ENCODE data around the gene TBC1D9B. TPM values are rescaled to one million over a fixed set of nuclear protein-coding genes. Genes with fewer than 3 reads are reported as not detected.

The TBC1D9B gene
- total and polyA plus RNA-seq, 5 donors: 36.2 to 51.5 (median 43.1) TPM

- ATAC-seq: no peak
- Histone ChIP-seq H3K27ac (ENCODE audit: low read length) (no peak overlapping the region), H3K9me3 (ENCODE audit: control insufficient read depth, low read length) (no peaks in the 10 kb centered on the region), H3K4me1 (ENCODE audit: control insufficient read depth, insufficient read depth, low read length) (no peaks in the 10 kb centered on the region), H3K27me3 (ENCODE audit: control insufficient read depth, insufficient read depth) (no peaks in the 10 kb centered on the region), H3K4me3 (ENCODE audit: low read length) (no peak overlapping the region)
- no peak for DNase-seq
- WGBS: over 99% methylated on average over 3 of the region's 3 CpGs
- intact Hi-C loops (cut with DNase I): no loop called here
These were observed 24.5 kb downstream of the TBC1D9B start for GRCh38 chr5:179883163-179883562.

- Histone ChIP-seq H3K27me3 (ENCODE audit: control insufficient read depth, insufficient read depth) (no peaks in the 10 kb centered on the region), H3K4me3 (ENCODE audit: low read length) (no peak overlapping the region), H3K9me3 (ENCODE audit: control insufficient read depth, low read length) (no peaks in the 10 kb centered on the region), H3K27ac (ENCODE audit: low read length) (no peak overlapping the region), H3K4me1 (ENCODE audit: control insufficient read depth, insufficient read depth, low read length) (no peaks in the 10 kb centered on the region)
- WGBS: 98% methylated on average over 4 of the region's 4 CpGs
- intact Hi-C loops (cut with DNase I): no loop called here
- DNase-seq: no peak
- ATAC-seq: no peak
These were observed 25.4 kb downstream of the TBC1D9B start for GRCh38 chr5:179882338-179882737.

GRCh38 chr5:179880848-179881590, 26.7 kb downstream of the TBC1D9B start:
- ATAC-seq: no peak
- intact Hi-C loops (cut with DNase I): no loop called here
- H3K4me3 ChIP-seq (ENCODE audit: low read length): no peak overlapping the region

GRCh38 chr5:179880066-179880650, 27.5 kb downstream of the TBC1D9B start:
- ATAC-seq (peak in 1 of 2 donors; percentile 8), DNase-seq (peak in 1 of 3 donors; percentile 46)
- Histone ChIP-seq H3K27me3 (ENCODE audit: control insufficient read depth, insufficient read depth) (no peaks in the 10 kb centered on the region), H3K4me3 (ENCODE audit: low read length) (no peak overlapping the region), H3K4me1 (ENCODE audit: control insufficient read depth, insufficient read depth, low read length) (no peaks in the 10 kb centered on the region), H3K9me3 (ENCODE audit: control insufficient read depth, low read length) (no peaks in the 10 kb centered on the region), H3K27ac (ENCODE audit: low read length) (no peak overlapping the region)
- intact Hi-C loops (cut with DNase I): no loop called here
- WGBS: 89% methylated on average over 12 of the region's 12 CpGs

More at GRCh38 chr5:179880848-179881590, 26.7 kb downstream of the TBC1D9B start:
- 91% methylated on average over 25 of the region's 25 CpGs for WGBS
- Histone ChIP-seq H3K27ac (ENCODE audit: low read length) (no peak overlapping the region), H3K4me1 (ENCODE audit: control insufficient read depth, insufficient read depth, low read length) (no peaks in the 10 kb centered on the region), H3K9me3 (ENCODE audit: control insufficient read depth, low read length) (no peaks in the 10 kb centered on the region), H3K27me3 (ENCODE audit: control insufficient read depth, insufficient read depth) (no peaks in the 10 kb centered on the region)
- DNase-seq: peak in 1 of 3 donors; percentile 35

GRCh38 chr5:179879690-179880010, 28.0 kb downstream of the TBC1D9B start:
- Histone ChIP-seq H3K4me1 (ENCODE audit: control insufficient read depth, insufficient read depth, low read length) (no peaks in the 10 kb centered on the region), H3K27me3 (ENCODE audit: control insufficient read depth, insufficient read depth) (no peaks in the 10 kb centered on the region), H3K9me3 (ENCODE audit: control insufficient read depth, low read length) (no peaks in the 10 kb centered on the region), H3K4me3 (ENCODE audit: low read length) (no peak overlapping the region), H3K27ac (ENCODE audit: low read length) (no peak overlapping the region)
- DNase-seq: peak in 1 of 3 donors; percentile 39
- intact Hi-C loops (cut with DNase I): no loop called here
- no peak for ATAC-seq
- WGBS: 93% methylated on average over 13 of the region's 13 CpGs

- 93% methylated on average over 31 of the region's 31 CpGs for WGBS
- no peaks in the 10 kb centered on the region for H3K4me1 ChIP-seq (ENCODE audit: control insufficient read depth, insufficient read depth, low read length)
These were observed 28.6 kb downstream of the TBC1D9B start for GRCh38 chr5:179879003-179879689.

GRCh38 chr5:179878222-179879002, 29.3 kb downstream of the TBC1D9B start:
- Histone ChIP-seq H3K4me3 (ENCODE audit: low read length) (no peak overlapping the region), H3K4me1 (ENCODE audit: control insufficient read depth, insufficient read depth, low read length) (no peaks in the 10 kb centered on the region), H3K27ac (ENCODE audit: low read length) (no peak overlapping the region), H3K27me3 (ENCODE audit: control insufficient read depth, insufficient read depth) (no peaks in the 10 kb centered on the region), H3K9me3 (ENCODE audit: control insufficient read depth, low read length) (no peaks in the 10 kb centered on the region)
- intact Hi-C loops (cut with DNase I): no loop called here
- peak in 1 of 3 donors; percentile 37 for DNase-seq
- 89% methylated on average over 26 of the region's 26 CpGs for WGBS
- ATAC-seq: no peak

More at GRCh38 chr5:179879003-179879689, 28.6 kb downstream of the TBC1D9B start:
- ATAC-seq (peak in 1 of 2 donors; percentile 8), DNase-seq (peak in 1 of 3 donors; percentile 50)
- intact Hi-C loops (cut with DNase I): no loop called here
- Histone ChIP-seq H3K9me3 (ENCODE audit: control insufficient read depth, low read length) (no peaks in the 10 kb centered on the region), H3K4me3 (ENCODE audit: low read length) (no peak overlapping the region), H3K27ac (ENCODE audit: low read length) (no peak overlapping the region), H3K27me3 (ENCODE audit: control insufficient read depth, insufficient read depth) (no peaks in the 10 kb centered on the region)

GRCh38 chr5:179876610-179876952, 31.1 kb downstream of the TBC1D9B start:
- Histone ChIP-seq H3K27me3 (ENCODE audit: control insufficient read depth, insufficient read depth) (no peaks in the 10 kb centered on the region), H3K4me3 (ENCODE audit: low read length) (no peak overlapping the region), H3K9me3 (ENCODE audit: control insufficient read depth, low read length) (no peaks in the 10 kb centered on the region), H3K4me1 (ENCODE audit: control insufficient read depth, insufficient read depth, low read length) (no peaks in the 10 kb centered on the region), H3K27ac (ENCODE audit: low read length) (no peak overlapping the region)
- intact Hi-C loops (cut with DNase I): no loop called here
- ATAC-seq (no peak), DNase-seq (no peak)
- WGBS: 88% methylated on average over 3 of the region's 3 CpGs

GRCh38 chr5:179875741-179876609, 31.7 kb downstream of the TBC1D9B start:
- Histone ChIP-seq H3K9me3 (ENCODE audit: control insufficient read depth, low read length) (no peaks in the 10 kb centered on the region), H3K27me3 (ENCODE audit: control insufficient read depth, insufficient read depth) (no peaks in the 10 kb centered on the region), H3K4me1 (ENCODE audit: control insufficient read depth, insufficient read depth, low read length) (no peaks in the 10 kb centered on the region), H3K4me3 (ENCODE audit: low read length) (no peak overlapping the region), H3K27ac (ENCODE audit: low read length) (no peak overlapping the region)
- ATAC-seq (no peak), DNase-seq (no peak)
- 93% methylated on average over 16 of the region's 16 CpGs for WGBS
- intact Hi-C loops (cut with DNase I): no loop called here

- Histone ChIP-seq H3K4me1 (ENCODE audit: control insufficient read depth, insufficient read depth, low read length) (no peaks in the 10 kb centered on the region), H3K27ac (ENCODE audit: low read length) (no peak overlapping the region), H3K27me3 (ENCODE audit: control insufficient read depth, insufficient read depth) (no peaks in the 10 kb centered on the region), H3K4me3 (ENCODE audit: low read length) (no peak overlapping the region), H3K9me3 (ENCODE audit: control insufficient read depth, low read length) (no peaks in the 10 kb centered on the region)
- 97% methylated on average over 28 of the region's 28 CpGs for WGBS
- DNase-seq (peak in 1 of 3 donors; percentile 37), ATAC-seq (no peak)
- intact Hi-C loops (cut with DNase I): no loop called here
These were observed 33.0 kb downstream of the TBC1D9B start for GRCh38 chr5:179874536-179875292.
